Transverse colon (tissue), 4 donors: ENCODE results near the gene ATAD3C. TPM values are rescaled to one million over a fixed set of nuclear protein-coding genes. Genes with fewer than 3 reads are reported as not detected.
"Not testable (repeated sequence)": the region's sequence is repeated elsewhere in the genome, so short reads cannot be mapped to it uniquely, and the experiment has no call there.

Experiments
- DNase-seq: peaks from one replicate; pipeline ENCODE4 v3.0.0-alpha.2; 2019
- H3K27ac ChIP-seq, 4 donors: fragments of 200-600 bp; sonication (generic); 2 replicates each; pipeline ENCODE4 v1.5.1; 2016 to 2018; ENCODE audit warnings: inconsistent platforms in 4 of 4
- H3K27me3 ChIP-seq: fragments of 200-600 bp; sonication (generic); 2 replicates; pipeline ENCODE4 v1.5.1; 2017; ENCODE audit warnings: inconsistent platforms
- H3K36me3 ChIP-seq, 4 donors: fragments of 200-600 bp; sonication (generic); 2 replicates each; pipeline ENCODE4 v1.5.1; 2017 to 2019; ENCODE audit warnings: inconsistent platforms in 4 of 4
- H3K4me1 ChIP-seq, 4 donors: fragments of 200-600 bp; sonication (generic); 2 replicates each; pipeline ENCODE4 v1.5.1; 2017 to 2020; ENCODE audit warnings: inconsistent platforms in 4 of 4
- H3K4me3 ChIP-seq, 4 donors: fragments of 200-600 bp; sonication (generic); 1 replicate in 1 of 4; 2 replicates in 3 of 4; pipeline versions ENCODE4 v1.5.1 to v1.6.1; 2017 to 2019; ENCODE audit warnings: inconsistent platforms in 4 of 4
- H3K9me3 ChIP-seq, 2 donors: fragments of 200-600 bp; sonication (generic); 2 replicates each; pipeline ENCODE4 v1.5.1; 2017 to 2019; ENCODE audit warnings: inconsistent platforms in 2 of 2
- CTCF ChIP-seq, 5 experiments: fragments of 200-600 bp in 3 of 5; fragments of 450-650 bp in 2 of 5; sonication (generic) in 3 of 5; IDR thresholded peaks; 1 replicate in 2 of 5; 2 replicates in 3 of 5; pipeline ENCODE4 v1.5.1; 2016 to 2017; ENCODE audit warnings: antibody characterized with exemption in 5 of 5, inconsistent platforms in 3 of 5, mild to moderate bottlenecking in 2 of 5, moderate library complexity in 1 of 5
- EP300 ChIP-seq: sonication (generic); formaldehyde crosslinking; IDR thresholded peaks from one replicate; pipeline ENCODE4 v1.6.1; 2017; ENCODE audit warnings: antibody characterized with exemption, low read depth
- POLR2A ChIP-seq: fragments of 450-650 bp; IDR thresholded peaks from one replicate; pipeline ENCODE4 v1.6.1; 2016; ENCODE audit warnings: antibody characterized with exemption, mild to moderate bottlenecking, moderate library complexity
- POLR2AphosphoS5 ChIP-seq, 3 donors: sonication (generic); formaldehyde crosslinking; IDR thresholded peaks; one replicate each; pipeline ENCODE4 v1.6.1; 2016; ENCODE audit warnings: antibody characterized with exemption in 3 of 3
- WGBS, 2 donors: methylation state at CpG; one replicate each; pipeline ENCODE4 v1.1.5; 2018; ENCODE audit warnings: low coverage in 1 of 2; 5-methylcytosine and 5-hydroxymethylcytosine counted together
- in situ Hi-C, 4 donors: fragments of 200-750 bp; cut with MboI; loops; one replicate each; pipeline versions ENCODE4 v1.15.0 to v1.15.1; 2017; ENCODE audit warnings: low sequenced_read_pairs in 3 of 4, low pct_ligation_motif_present in 1 of 4, low pct_unique_long_range_greater_than_20kb in 1 of 4
- intact Hi-C: fragments of 100-400 bp; cut with DNase I; formaldehyde crosslinking; loops from one replicate; pipeline ENCODE4 v1.15.1; 2023; ENCODE audit warnings: low total_unique reads
- total RNA-seq, 4 donors: library from RNA; depleted of rRNA; stranded (reverse); fragments of >200 nt; gene quantifications; one replicate each; pipeline ENCODE4 v1.1.0, GENCODE V29; 2016

Gene ATAD3C
- total RNA-seq, 4 donors from 2014 or later, result 0.75 to 1.3 (median 1.00) TPM; not detected in 1

GRCh38 chr1:1452882-1453281 is 3.4 kb downstream of the ATAD3C start:
- no peak overlapping the region for H3K27ac ChIP-seq
- H3K9me3 ChIP-seq, result no peaks in the 10 kb centered on the region
- no peak overlapping the region for H3K4me3 ChIP-seq
- no peak for TF ChIP-seq CTCF (IDR thresholded peaks at IDR 0.05)
- peaks cover 0 to 5% (median 4%) of the 10 kb centered on the region in 4 donors for H3K4me1 ChIP-seq
- no peaks in the 10 kb centered on the region for H3K27me3 ChIP-seq
- no peaks in the 10 kb centered on the region for H3K36me3 ChIP-seq
- DNase-seq, result no peak
- WGBS, 2 donors, result 94% methylated on average over 16 of the region's 16 CpGs; no CpG with 5 or more reads in 1 of the 2 donors
- intact Hi-C loops (no loop called here), in situ Hi-C loops (no loop called here)

GRCh38 chr1:1454286-1455056 is 5.0 kb downstream of the ATAD3C start:
- intact Hi-C loops, H3K27me3 ChIP-seq, H3K4me1 ChIP-seq, in situ Hi-C loops, H3K36me3 ChIP-seq, H3K27ac ChIP-seq, H3K9me3 ChIP-seq, DNase-seq, H3K4me3 ChIP-seq: not testable (repeated sequence)
- 86% methylated on average over 35 of the region's 41 CpGs; no CpG with 5 or more reads in 1 of the 2 donors for WGBS, 2 donors

GRCh38 chr1:1455366-1455884 is 5.9 kb downstream of the ATAD3C start:
- Histone ChIP-seq H3K4me3 (no peak overlapping the region), H3K27ac (no peak overlapping the region), H3K36me3 (no peaks in the 10 kb centered on the region), H3K9me3 (no peaks in the 10 kb centered on the region), H3K27me3 (no peaks in the 10 kb centered on the region), H3K4me1 (no peaks in the 10 kb centered on the region)
- intact Hi-C loops (no loop called here), in situ Hi-C loops (no loop called here)
- 84% methylated on average over 28 of the region's 30 CpGs; no CpG with 5 or more reads in 1 of the 2 donors for WGBS, 2 donors
- no peak for DNase-seq
- TF ChIP-seq EP300, result no peak
- TF ChIP-seq CTCF (IDR thresholded peaks at IDR 0.05), result no peak
- no peak for TF ChIP-seq POLR2AphosphoS5 (IDR thresholded peaks at IDR 0.05)
- TF ChIP-seq POLR2A, result no peak

DNA sequence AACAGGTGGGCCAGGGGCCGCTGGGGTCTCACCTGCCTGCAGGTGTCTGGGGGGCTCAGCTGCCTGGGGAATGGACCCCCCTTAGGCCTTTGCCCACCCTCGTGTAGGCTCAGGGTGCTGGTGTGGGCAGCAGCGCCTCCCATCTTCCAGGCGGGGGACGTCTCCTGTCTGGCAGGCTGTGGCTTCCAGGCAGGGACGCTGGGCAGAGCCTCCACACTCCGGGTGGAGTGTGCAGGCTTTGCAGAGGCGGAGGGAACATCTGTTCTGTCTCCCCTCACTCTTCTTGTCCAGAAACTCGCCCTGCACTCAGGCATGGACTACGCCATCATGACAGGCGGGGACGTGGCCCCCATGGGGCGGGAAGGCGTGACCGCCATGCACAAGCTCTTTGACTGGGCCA is 6.4 kb downstream of the ATAD3C start:
- H3K36me3 ChIP-seq, in situ Hi-C loops: not testable (repeated sequence)
- 69% methylated on average over 2 of the region's 15 CpGs; no CpG with 5 or more reads in 1 of the 2 donors for WGBS, 2 donors

GRCh38 chr1:1456683-1457255 is 7.3 kb downstream of the ATAD3C start:
- H3K27me3 ChIP-seq, intact Hi-C loops, H3K36me3 ChIP-seq, H3K9me3 ChIP-seq, H3K27ac ChIP-seq, H3K4me3 ChIP-seq, DNase-seq, in situ Hi-C loops, H3K4me1 ChIP-seq: not testable (repeated sequence)
- WGBS, 2 donors, result 85% methylated on average over 16 of the region's 22 CpGs; no CpG with 5 or more reads in 1 of the 2 donors

More for the DNA sequence above, 6.4 kb downstream of the ATAD3C start:
- intact Hi-C loops, H3K27me3 ChIP-seq, H3K4me3 ChIP-seq, DNase-seq, H3K9me3 ChIP-seq, H3K4me1 ChIP-seq, H3K27ac ChIP-seq: not testable (repeated sequence)

DNA sequence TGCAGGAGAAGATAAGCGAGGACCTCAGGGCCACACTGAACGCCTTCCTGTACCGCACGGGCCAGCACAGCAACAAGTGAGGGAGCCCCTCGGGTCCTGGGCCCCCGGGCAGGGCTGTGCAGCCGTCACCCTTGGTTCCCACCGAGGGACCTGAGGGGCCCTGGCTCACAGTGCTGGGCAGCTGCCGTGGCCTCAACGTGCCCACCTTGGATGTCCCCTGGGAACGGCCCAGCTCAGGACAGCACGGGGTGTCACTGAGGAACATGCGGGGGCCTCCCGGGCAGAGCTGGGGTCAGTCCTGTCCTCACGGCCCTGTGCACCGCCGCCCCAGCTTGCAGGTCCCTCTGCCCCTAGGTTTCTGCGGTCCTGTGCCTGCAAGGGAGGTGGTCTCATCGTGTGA is 9.7 kb downstream of the ATAD3C start:
- H3K9me3 ChIP-seq, H3K27me3 ChIP-seq, intact Hi-C loops, H3K4me3 ChIP-seq, DNase-seq, H3K4me1 ChIP-seq, H3K27ac ChIP-seq, in situ Hi-C loops, H3K36me3 ChIP-seq: not testable (repeated sequence)
- WGBS, 2 donors, result no CpG with 5 or more reads among the region's 19 CpGs

DNA sequence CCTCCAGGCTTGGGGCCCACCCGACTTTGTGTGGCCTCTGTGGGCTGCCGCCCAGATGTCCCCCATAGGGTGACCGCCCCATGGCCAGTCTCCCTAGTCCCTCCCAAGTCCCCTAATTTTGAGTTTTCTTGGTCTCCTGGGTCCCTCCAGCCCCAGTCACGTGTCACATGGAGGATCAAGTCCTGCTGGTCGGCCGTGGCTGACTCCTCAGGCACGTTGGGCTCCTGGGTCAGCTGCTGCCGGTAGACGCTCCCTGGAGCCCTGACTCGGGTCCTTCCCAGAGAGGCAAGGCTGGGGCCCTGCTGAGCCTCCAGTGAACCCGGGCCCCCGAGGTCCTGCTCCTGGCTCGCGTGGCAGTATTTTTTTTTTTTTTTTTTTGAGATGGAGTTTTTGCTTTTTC is 10.2 kb downstream of the ATAD3C start:
- H3K4me1 ChIP-seq, H3K4me3 ChIP-seq, intact Hi-C loops, H3K36me3 ChIP-seq, H3K9me3 ChIP-seq, DNase-seq, in situ Hi-C loops, H3K27ac ChIP-seq, H3K27me3 ChIP-seq: not testable (repeated sequence)
- WGBS, 2 donors, result 90% methylated on average over 14 of the region's 14 CpGs; no CpG with 5 or more reads in 1 of the 2 donors
